Effector memory CD8-positive, alpha-beta T cell (primary cell): ENCODE results near the gene MAGOHB.
A peak's percentile ranks its signal among the peaks of the same experiment; 100 is the strongest.

Experiments used
- ATAC-seq: fragments of 150-1000 bp; cut with Tn5 transposase; replicated peaks from 2 replicates; pipeline ENCODE4 v1.10.0; 2021; ENCODE audit warnings: mild to moderate bottlenecking, moderate library complexity
- DNase-seq, 3 experiments: peaks; one replicate each; pipeline ENCODE4 v3.0.0; 2021
- H3K27ac Mint-ChIP-seq, 2 donors: one replicate each; pipeline ENCODE4 v1.8.0; 2022; ENCODE audit warnings: mild to moderate bottlenecking in 2 of 2, mixed read lengths in 2 of 2, moderate library complexity in 2 of 2
- H3K27me3 Mint-ChIP-seq, 2 donors: one replicate each; pipeline ENCODE4 v1.8.0; 2022; ENCODE audit warnings: mixed read lengths in 2 of 2
- H3K36me3 Mint-ChIP-seq: one replicate; pipeline ENCODE4 v1.8.0; 2022; ENCODE audit warnings: mild to moderate bottlenecking, moderate library complexity, mixed read lengths; ENCODE audit not compliant: insufficient read depth
- H3K4me1 Mint-ChIP-seq, 2 donors: one replicate each; pipeline ENCODE4 v1.8.0; 2022; ENCODE audit warnings: low read depth in 2 of 2, mixed read lengths in 2 of 2
- H3K4me3 Mint-ChIP-seq, 2 donors: one replicate each; pipeline ENCODE4 v1.8.0; 2022; ENCODE audit warnings: mild to moderate bottlenecking in 2 of 2, mixed read lengths in 2 of 2, moderate library complexity in 2 of 2
- H3K9me3 Mint-ChIP-seq, 2 donors: one replicate each; pipeline ENCODE4 v1.8.0; 2022; ENCODE audit warnings: mixed read lengths in 2 of 2

The MAGOHB gene

DNA sequence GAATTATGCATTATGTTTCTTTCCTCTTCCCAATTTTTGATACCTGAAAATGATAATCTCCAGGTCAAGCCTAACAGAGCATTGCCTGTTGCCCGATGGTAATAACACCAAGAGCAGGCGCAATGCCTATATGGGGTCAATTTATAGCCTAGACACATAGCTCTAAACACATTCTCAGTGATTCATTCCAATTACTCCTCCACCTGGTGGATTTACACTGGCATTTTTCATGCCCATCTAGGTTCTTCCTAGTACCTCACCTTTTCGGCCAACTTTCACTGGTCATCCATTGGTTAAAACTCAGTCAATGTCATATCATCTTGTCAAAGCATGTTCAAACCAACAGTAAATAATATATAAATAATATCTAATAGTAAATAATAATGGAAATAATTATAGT, 54.6 kb downstream of the MAGOHB start:
- Mint-ChIP-seq H3K4me3 (peak overlapping the region; percentile 46 to 78), H3K9me3 (no peaks in the 10 kb centered on the region), H3K27me3 (no peaks in the 10 kb centered on the region), H3K36me3 (peaks cover 45% of the 10 kb centered on the region), H3K27ac (peak overlapping the region; percentile 86 to 94), H3K4me1 (peaks cover 39 to 67% of the 10 kb centered on the region in 2 donors)
- ATAC-seq (no peak), DNase-seq (no peak)

DNA sequence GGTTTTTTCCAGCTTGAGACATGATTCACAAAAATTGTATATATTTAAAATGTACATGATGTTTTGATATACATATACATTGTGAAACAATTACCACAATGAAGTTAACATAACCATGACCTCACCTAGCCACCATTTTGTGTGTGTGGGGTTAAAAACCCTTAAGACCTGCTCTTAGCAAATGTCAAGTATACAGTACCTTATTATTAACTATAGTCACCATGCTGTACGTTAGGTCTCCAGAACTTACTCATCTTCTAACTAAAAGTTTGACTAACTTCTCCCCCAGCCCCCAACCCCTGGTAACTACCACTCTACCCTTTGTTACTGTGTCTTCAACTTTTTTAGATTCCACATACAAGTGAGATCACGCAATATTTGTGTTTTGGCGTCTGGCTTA, 55.1 kb downstream of the MAGOHB start:
- H3K4me1 Mint-ChIP-seq: peaks cover 41 to 72% of the 10 kb centered on the region in 2 donors
- DNase-seq (no peak), ATAC-seq (no peak)
- no peaks in the 10 kb centered on the region for H3K27me3 Mint-ChIP-seq
- H3K36me3 Mint-ChIP-seq: peaks cover 47% of the 10 kb centered on the region
- H3K9me3 Mint-ChIP-seq: no peaks in the 10 kb centered on the region
- peak overlapping the region; percentile 86 to 94 for H3K27ac Mint-ChIP-seq
- H3K4me3 Mint-ChIP-seq: peak overlapping the region; percentile 74 to 78

- Mint-ChIP-seq H3K4me1 (peaks cover 42 to 74% of the 10 kb centered on the region in 2 donors), H3K4me3 (peak overlapping the region; percentile 74 to 78), H3K27ac (peak overlapping the region; percentile 85 to 94), H3K27me3 (no peaks in the 10 kb centered on the region), H3K36me3 (peaks cover 44% of the 10 kb centered on the region), H3K9me3 (no peaks in the 10 kb centered on the region)
- DNase-seq (no peak), ATAC-seq (no peak)
These were observed 55.6 kb downstream of the MAGOHB start for GRCh38 chr12:10557766-10558165.

- H3K4me1 Mint-ChIP-seq: peaks cover 43 to 74% of the 10 kb centered on the region in 2 donors
- no peaks in the 10 kb centered on the region for H3K9me3 Mint-ChIP-seq
- peak overlapping the region; percentile 85 to 94 for H3K27ac Mint-ChIP-seq
- H3K27me3 Mint-ChIP-seq: no peaks in the 10 kb centered on the region
- ATAC-seq: no peak
- DNase-seq: no peak
- peaks cover 44% of the 10 kb centered on the region for H3K36me3 Mint-ChIP-seq
- H3K4me3 Mint-ChIP-seq: peak overlapping the region; percentile 74 to 78
These were observed 56.1 kb downstream of the MAGOHB start for GRCh38 chr12:10557329-10557728.

GRCh38 chr12:10554756-10555481, 58.5 kb downstream of the MAGOHB start:
- ATAC-seq (peak; percentile 66), DNase-seq (peak; percentile 32 to 61 (median 44))
- no peaks in the 10 kb centered on the region for H3K27me3 Mint-ChIP-seq
- peaks cover 38 to 63% of the 10 kb centered on the region in 2 donors for H3K4me1 Mint-ChIP-seq
- peak overlapping the region; percentile 98 to 99 for H3K27ac Mint-ChIP-seq
- no peaks in the 10 kb centered on the region for H3K9me3 Mint-ChIP-seq
- H3K36me3 Mint-ChIP-seq: peaks cover 41% of the 10 kb centered on the region
- peak overlapping the region; percentile 87 for H3K4me3 Mint-ChIP-seq

DNA sequence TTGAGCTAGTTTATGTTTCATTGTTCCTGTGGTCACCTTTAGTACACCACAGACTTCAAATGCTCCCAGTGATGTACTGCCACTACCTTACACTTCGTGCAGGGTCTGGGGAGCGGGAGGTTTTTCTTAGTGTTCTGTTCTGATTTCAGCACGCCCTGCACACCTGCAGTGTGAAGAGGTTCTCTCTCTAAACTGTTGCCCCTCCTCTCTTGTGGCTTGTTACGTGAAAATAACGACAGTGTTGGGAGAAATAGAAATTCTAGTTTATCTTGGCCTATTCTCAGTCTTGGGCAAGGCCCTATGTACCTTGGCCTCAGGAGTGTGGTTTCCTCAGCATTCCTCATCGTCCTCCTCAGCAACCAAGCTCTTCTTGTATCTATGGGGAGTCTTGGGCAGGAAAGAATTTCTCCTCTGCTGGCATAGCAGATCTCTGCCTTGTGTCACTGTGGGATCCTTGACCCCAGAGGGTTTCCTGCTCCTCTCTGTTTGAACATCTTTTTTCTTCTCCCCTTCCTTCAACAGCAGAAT, 59.1 kb downstream of the MAGOHB start:
- peak overlapping the region; percentile 98 to 99 for H3K27ac Mint-ChIP-seq
- DNase-seq (peak; percentile 28 to 53 (median 35)), ATAC-seq (peak; percentile 67)
- no peaks in the 10 kb centered on the region for H3K27me3 Mint-ChIP-seq
- peaks cover 36 to 59% of the 10 kb centered on the region in 2 donors for H3K4me1 Mint-ChIP-seq
- no peaks in the 10 kb centered on the region for H3K9me3 Mint-ChIP-seq
- peaks cover 36% of the 10 kb centered on the region for H3K36me3 Mint-ChIP-seq
- peak overlapping the region; percentile 87 for H3K4me3 Mint-ChIP-seq
